PC-3 (cell line): ENCODE measurements around the gene NLGN2. TPM values are rescaled to one million over a fixed set of nuclear protein-coding genes. Genes with fewer than 3 reads are reported as not detected.
A peak's percentile ranks its signal among the peaks of the same experiment; 100 is the strongest.

Source experiments
- ATAC-seq: fragments of 200-7000 bp; cut with Tn5 transposase; 2 replicates; pipeline ENCODE4 v1.9.1; 2020; ENCODE audit warnings: mild to moderate bottlenecking, moderate library complexity
- BruUV-seq: library from RNA; stranded (reverse); fragments of 400-500 nt; replicated peaks from 2 replicates; lab custom pipeline; 2021; lab: Mats Ljungman, UMichigan
- CTCF ChIA-PET: fragments of 300-600 bp; sonication (Branson Sonifier 250); formaldehyde crosslinking; loops from one replicate; lab custom pipeline; 2022; ENCODE audit warnings: antibody characterized with exemption; lab: Charles Lee
- POLR2A ChIA-PET: fragments of 300-600 bp; sonication (Branson Sonifier 250); formaldehyde crosslinking; loops from one replicate; lab custom pipeline; 2022; ENCODE audit warnings: antibody characterized with exemption; ENCODE audit not compliant: unreplicated experiment; lab: Charles Lee
- DNase-seq: peaks from one replicate; pipeline ENCODE4 v3.0.0-alpha.2; 2015
- H2AFZ ChIP-seq: fragments of 300-600 bp; sonication (generic); 2 replicates; pipeline ENCODE4 v1.6.0; 2016; ENCODE audit warnings: antibody characterized with exemption, low read length
- H3F3A ChIP-seq: fragments of 300-600 bp; sonication (generic); one replicate; pipeline ENCODE4 v1.6.0; 2017; ENCODE audit warnings: antibody characterized with exemption, low read length, control low read depth, mild to moderate bottlenecking; ENCODE audit not compliant: unreplicated experiment
- H3K27ac ChIP-seq: fragments of 300-600 bp; sonication (generic); 2 replicates; pipeline ENCODE4 v1.5.1; 2016; ENCODE audit warnings: mild to moderate bottlenecking, low read length
- H3K27me3 ChIP-seq: fragments of 300-600 bp; sonication (generic); 2 replicates; pipeline ENCODE4 v1.6.1; 2016; ENCODE audit warnings: low read length, mixed read lengths
- H3K36me3 ChIP-seq: fragments of 300-600 bp; sonication (generic); 2 replicates; pipeline ENCODE4 v1.6.1; 2016; ENCODE audit warnings: low read depth, mixed run types, low read length, mixed read lengths
- H3K4me1 ChIP-seq: fragments of 300-600 bp; sonication (generic); 2 replicates; pipeline ENCODE4 v1.5.1; 2016; ENCODE audit warnings: low read length; ENCODE audit not compliant: insufficient read depth
- H3K4me2 ChIP-seq: fragments of 300-600 bp; sonication (generic); 2 replicates; pipeline ENCODE4 v1.6.0; 2016; ENCODE audit warnings: low read length
- H3K4me3 ChIP-seq: fragments of 300-600 bp; sonication (generic); 2 replicates; pipeline ENCODE4 v1.5.1; 2016; ENCODE audit warnings: mild to moderate bottlenecking, low read length, mixed read lengths
- H3K79me2 ChIP-seq: fragments of 300-600 bp; sonication (generic); 2 replicates; pipeline ENCODE4 v1.6.1; 2017; ENCODE audit warnings: low read length, mixed read lengths
- H3K9ac ChIP-seq: fragments of 300-600 bp; sonication (generic); 2 replicates; pipeline ENCODE4 v1.6.0; 2016; ENCODE audit warnings: mild to moderate bottlenecking, low read length
- H3K9me2 ChIP-seq: fragments of 300-600 bp; sonication (generic); replicated peaks from 2 replicates; pipeline ENCODE4 v1.6.1; 2016; ENCODE audit warnings: mixed run types, low read length, mixed read lengths
- H3K9me3 ChIP-seq: fragments of 300-600 bp; sonication (generic); 2 replicates; pipeline ENCODE4 v1.6.1; 2016; ENCODE audit warnings: low read length, mixed read lengths
- H4K20me1 ChIP-seq: fragments of 300-600 bp; sonication (generic); 2 replicates; pipeline ENCODE4 v1.6.1; 2016; ENCODE audit warnings: low read length, mixed read lengths
- EZH2 ChIP-seq: fragments of 300-600 bp; sonication (generic); IDR thresholded peaks from one replicate; pipeline ENCODE4 v1.6.1; 2017; ENCODE audit warnings: antibody characterized with exemption, mild to moderate bottlenecking, low read length; ENCODE audit not compliant: unreplicated experiment
- EZH2phosphoT487 ChIP-seq: fragments of 300-600 bp; sonication (generic); IDR thresholded peaks from 2 replicates; pipeline ENCODE4 v1.6.1; 2018; ENCODE audit warnings: mild to moderate bottlenecking, antibody characterized with exemption, low read length, borderline replicate concordance
- intact Hi-C: fragments of 100-400 bp; cut with micrococcal nuclease; formaldehyde crosslinking; loops from 2 replicates; pipeline ENCODE4 v1.9.0; 2023
- total RNA-seq: library from RNA; depleted of rRNA; stranded (reverse); fragments of >200 nt; gene quantifications from 2 replicates; pipeline ENCODE4 v1.2.3, GENCODE V29; 2014
- TF ChIP-seq, protein P1 (sequence below): fragments of 300-600 bp; sonication (generic); conservative IDR thresholded peaks from 2 replicates; pipeline ENCODE4 v1.5.1; 2017; ENCODE audit warnings: antibody characterized with exemption, low read depth, mild to moderate bottlenecking, low read length

The NLGN2 gene
- total RNA-seq, 1 experiment from 2014 or later, result 7.4 TPM

DNA sequence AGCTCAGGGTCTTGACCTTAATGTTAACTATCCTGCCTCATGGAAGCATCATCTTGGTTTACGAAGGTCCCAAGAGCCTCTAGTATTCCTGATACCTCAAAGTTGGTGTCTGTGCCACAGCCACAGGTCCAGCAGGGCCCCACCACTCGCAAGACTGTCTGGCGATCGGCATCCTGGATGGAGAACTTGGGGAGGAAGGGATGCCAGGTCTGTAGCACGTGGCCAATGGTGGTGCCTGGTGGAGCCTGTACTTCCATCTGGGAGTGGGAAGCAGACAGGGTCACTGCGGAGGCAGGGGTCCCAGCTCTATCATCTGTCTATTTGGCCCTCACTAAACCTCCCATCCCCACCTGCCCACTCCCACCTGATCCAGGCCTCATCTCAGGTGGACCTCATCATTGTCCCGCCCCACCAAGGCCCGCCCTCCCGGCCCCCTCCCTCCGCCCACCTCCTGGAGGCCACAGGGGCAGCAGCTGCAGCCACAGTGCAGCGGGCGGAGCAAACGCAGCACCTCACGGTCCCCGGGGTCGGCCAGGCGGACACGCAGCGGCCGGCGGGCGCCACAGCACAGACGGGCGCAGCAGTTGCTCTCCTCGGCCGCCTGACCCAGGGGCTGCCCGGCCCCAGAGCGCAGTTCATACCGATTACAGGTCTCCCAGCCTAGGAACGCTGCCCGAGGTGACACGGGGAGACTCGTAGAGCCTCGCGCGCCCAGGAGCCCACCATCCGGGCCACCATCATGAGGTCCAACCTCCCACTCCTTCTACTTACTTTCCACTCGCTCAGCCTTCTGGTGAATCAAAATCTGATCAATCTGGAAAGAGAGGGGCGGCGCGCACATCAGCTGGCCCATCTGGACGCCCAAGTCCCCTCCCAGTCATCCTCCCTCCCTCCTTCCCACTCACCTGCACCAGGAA lies 14.7 kb upstream of the NLGN2 start:
- no peaks in the 10 kb centered on the region for H3K9me3 ChIP-seq
- no peak for TF ChIP-seq EZH2phosphoT487
- TF ChIP-seq EZH2, result no peak
- TF ChIP-seq, protein P1, sequence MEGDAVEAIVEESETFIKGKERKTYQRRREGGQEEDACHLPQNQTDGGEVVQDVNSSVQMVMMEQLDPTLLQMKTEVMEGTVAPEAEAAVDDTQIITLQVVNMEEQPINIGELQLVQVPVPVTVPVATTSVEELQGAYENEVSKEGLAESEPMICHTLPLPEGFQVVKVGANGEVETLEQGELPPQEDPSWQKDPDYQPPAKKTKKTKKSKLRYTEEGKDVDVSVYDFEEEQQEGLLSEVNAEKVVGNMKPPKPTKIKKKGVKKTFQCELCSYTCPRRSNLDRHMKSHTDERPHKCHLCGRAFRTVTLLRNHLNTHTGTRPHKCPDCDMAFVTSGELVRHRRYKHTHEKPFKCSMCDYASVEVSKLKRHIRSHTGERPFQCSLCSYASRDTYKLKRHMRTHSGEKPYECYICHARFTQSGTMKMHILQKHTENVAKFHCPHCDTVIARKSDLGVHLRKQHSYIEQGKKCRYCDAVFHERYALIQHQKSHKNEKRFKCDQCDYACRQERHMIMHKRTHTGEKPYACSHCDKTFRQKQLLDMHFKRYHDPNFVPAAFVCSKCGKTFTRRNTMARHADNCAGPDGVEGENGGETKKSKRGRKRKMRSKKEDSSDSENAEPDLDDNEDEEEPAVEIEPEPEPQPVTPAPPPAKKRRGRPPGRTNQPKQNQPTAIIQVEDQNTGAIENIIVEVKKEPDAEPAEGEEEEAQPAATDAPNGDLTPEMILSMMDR, result no peak
- intact Hi-C loops, result no loop called here
- peak overlapping the region; percentile 76 for H3K9ac ChIP-seq
- no peaks in the 10 kb centered on the region for H3F3A ChIP-seq
- H3K27ac ChIP-seq, result no peak overlapping the region
- DNase-seq (no peak), ATAC-seq (no peak)
- H3K4me2 ChIP-seq, result peak overlapping the region; percentile 93
- no TSS peak for BruUV-seq
- H3K9me2 ChIP-seq, result no peaks in the 10 kb centered on the region
- peaks cover 4% of the 10 kb centered on the region; the same call in 1 of the 2 replicates for H3K4me1 ChIP-seq
- H3K36me3 ChIP-seq, result no peaks in the 10 kb centered on the region; the same call in 1 of the 2 replicates
- H3K4me3 ChIP-seq, result peak overlapping the region; percentile 91
- H4K20me1 ChIP-seq, result no peaks in the 10 kb centered on the region
- H3K27me3 ChIP-seq, result no peaks in the 10 kb centered on the region
- peaks cover 16% of the 10 kb centered on the region for H3K79me2 ChIP-seq
- POLR2A ChIA-PET, result no interaction called here
- CTCF ChIA-PET, result no interaction called here
- no peak overlapping the region for H2AFZ ChIP-seq

DNA sequence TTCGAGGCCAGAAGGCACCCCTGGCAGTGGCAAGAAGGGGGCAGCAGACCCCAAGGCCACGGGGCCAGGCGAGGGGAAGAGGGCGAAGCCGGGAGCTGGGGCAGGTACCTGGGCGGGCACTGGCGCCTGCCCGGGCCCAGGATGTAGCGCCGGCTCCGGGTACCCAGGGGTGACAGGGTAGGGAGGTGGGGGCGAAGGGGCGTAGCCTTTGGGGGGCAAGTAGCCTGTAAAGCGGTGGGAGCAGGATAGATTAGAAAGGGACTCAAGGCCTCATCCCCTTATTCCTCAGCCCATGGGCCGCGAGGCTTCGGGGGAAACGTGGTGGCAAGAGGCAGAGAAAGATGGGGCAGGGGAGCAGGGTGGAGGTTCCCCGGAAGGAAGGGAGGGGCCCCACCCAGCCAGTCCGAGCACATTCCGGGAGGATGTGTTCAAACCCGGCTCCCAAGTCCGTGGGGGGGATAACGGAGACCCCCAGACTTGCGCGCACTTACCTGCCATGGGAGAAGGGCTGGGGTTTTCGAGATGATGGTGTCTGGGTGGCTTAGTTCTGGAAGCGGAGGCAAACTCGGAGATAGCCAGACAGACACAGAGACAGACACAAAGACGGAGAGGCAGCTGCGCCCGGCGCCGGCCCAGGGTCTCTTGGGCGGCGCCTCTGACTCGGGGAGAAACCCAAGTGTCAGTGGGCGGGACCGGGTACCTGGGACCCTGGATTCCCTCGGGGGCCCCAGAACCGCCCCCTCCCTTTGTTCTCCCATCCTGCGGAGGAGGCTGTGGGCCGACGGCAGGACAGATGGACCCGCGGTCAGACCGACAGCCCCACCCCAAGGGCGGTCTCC lies 13.8 kb upstream of the NLGN2 start:
- peak; percentile 32 for ATAC-seq
- no peak overlapping the region for H3K27ac ChIP-seq
- TSS peak; percentile 40 for BruUV-seq
- intact Hi-C loops, result loop anchor here (1.0 kb wide), 1 partner anchor 10 kb away; the partner anchor contains the start of gene TMEM256
- peak overlapping the region; percentile 88 for H2AFZ ChIP-seq
- no peaks in the 10 kb centered on the region for H3F3A ChIP-seq
- no peaks in the 10 kb centered on the region for H4K20me1 ChIP-seq
- H3K4me2 ChIP-seq, result peak overlapping the region; percentile 93
- peaks cover 4% of the 10 kb centered on the region; the same call in 1 of the 2 replicates for H3K4me1 ChIP-seq
- H3K9ac ChIP-seq, result peak overlapping the region; percentile 76
- TF ChIP-seq, protein P1, result no peak
- TF ChIP-seq EZH2phosphoT487 (no peak), EZH2 (no peak)
- DNase-seq, result peak; percentile 34
- H3K36me3 ChIP-seq, result no peaks in the 10 kb centered on the region; the same call in 1 of the 2 replicates
- H3K79me2 ChIP-seq, result peaks cover 16% of the 10 kb centered on the region
- POLR2A ChIA-PET, result interaction anchor here (1.0 kb wide), 1 partner anchor 10 kb away, joined by 3 read pairs; the partner anchor contains the start of gene TMEM256
- CTCF ChIA-PET, result interaction anchor here (0.5 to 1.4 kb wide), 2 partner anchors 10 to 43 kb away, joined by 3 read pairs; partner anchors contain the start of gene TMEM256
- no peaks in the 10 kb centered on the region for H3K9me3 ChIP-seq
- no peaks in the 10 kb centered on the region for H3K9me2 ChIP-seq
- H3K4me3 ChIP-seq, result peak overlapping the region; percentile 91
- no peaks in the 10 kb centered on the region for H3K27me3 ChIP-seq
